CD4-positive, alpha-beta T cell treated with Interleukin-1 beta for 1 hour (primary cell): ENCODE results near the gene CAV1.
"Not testable (repeated sequence)": the region's sequence is repeated elsewhere in the genome, so short reads cannot be mapped to it uniquely, and the experiment has no call there.

Experiments used
- DNase-seq, 2 donors: peaks; one replicate each; pipeline ENCODE4 v3.0.0-alpha.2; 2020 to 2022

The CAV1 gene

GRCh38 chr7:116524609-116525297 lies at the start of gene CAV1:
CAV1 (plus strand) TSS chr7:116525036; CDS start chr7:116525063, 27 bp downstream.
- peak; percentile 15 to 39 for DNase-seq

GRCh38 chr7:116477625-116478024 lies 47.2 kb upstream of the CAV1 start:
- no peak for DNase-seq

DNA sequence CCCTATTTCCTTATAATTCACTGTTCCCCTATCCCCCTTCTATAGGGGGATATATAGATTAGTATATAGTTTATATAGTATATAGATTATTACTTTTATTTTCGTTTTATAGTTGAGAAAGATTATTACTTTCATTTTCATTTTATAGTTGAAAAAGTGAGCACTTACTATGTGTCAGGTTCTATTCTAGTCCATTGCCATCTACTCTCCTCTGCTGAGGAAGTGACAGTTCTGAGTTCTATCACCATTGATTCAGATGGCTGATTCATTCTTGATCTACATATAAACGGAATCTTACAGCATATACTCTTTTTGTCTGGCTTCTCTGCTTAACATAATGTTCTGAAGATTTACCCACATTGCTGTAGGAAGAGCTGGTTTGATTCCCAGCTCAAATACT lies 46.0 kb upstream of the CAV1 start:
- DNase-seq: no peak

- DNase-seq: no peak
Observed at GRCh38 chr7:116483271-116483942, 41.4 kb upstream of the CAV1 start.

- DNase-seq: not testable (repeated sequence)
Observed at GRCh38 chr7:116484389-116484788, 40.4 kb upstream of the CAV1 start.

GRCh38 chr7:116487907-116488521 lies 36.8 kb upstream of the CAV1 start:
- DNase-seq: no peak

- no peak for DNase-seq
Observed at GRCh38 chr7:116490351-116490750, 34.5 kb upstream of the CAV1 start.

- no peak for DNase-seq
Observed at GRCh38 chr7:116491887-116492653, 32.8 kb upstream of the CAV1 start.

DNA sequence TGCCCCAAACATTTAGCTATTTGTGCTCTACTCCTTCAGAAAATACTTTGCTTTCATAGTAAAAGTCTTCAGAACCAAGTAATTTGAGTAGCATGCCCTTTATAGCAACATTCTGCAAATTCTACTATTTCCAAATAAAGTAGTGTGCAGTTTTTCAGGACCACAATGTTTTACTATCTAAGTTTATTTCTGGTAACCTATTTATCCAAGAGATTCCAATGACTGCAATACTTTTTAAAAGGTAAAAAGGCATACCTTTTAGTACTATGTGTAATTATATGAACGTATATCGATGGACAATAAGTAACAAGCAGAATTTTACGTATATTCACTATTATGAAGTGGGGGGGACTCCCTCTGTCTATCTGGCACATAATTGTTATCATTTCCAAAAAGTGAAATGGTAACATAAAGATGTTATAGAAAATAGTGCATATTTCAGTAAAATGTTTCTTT lies 32.2 kb upstream of the CAV1 start:
- DNase-seq: no peak

DNA sequence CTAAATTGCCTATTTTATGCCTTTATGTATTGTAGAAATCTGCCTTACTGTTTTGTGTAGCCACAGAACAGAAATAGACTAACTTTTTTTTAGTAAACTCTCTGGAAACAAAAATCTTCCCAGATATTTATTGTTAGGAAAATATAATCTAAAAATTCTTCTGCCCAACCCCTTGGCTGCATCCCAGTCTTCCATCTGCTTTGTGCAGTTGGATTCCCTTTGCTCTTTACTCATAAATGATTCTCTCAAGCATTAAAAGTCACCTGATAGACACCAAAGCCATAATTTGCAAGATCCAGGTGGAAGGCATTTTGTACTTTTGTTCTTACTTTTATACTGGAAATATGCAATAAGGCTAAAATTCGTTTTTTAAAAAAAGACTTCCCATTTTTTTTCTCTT lies 31.4 kb upstream of the CAV1 start:
- DNase-seq: no peak

DNA sequence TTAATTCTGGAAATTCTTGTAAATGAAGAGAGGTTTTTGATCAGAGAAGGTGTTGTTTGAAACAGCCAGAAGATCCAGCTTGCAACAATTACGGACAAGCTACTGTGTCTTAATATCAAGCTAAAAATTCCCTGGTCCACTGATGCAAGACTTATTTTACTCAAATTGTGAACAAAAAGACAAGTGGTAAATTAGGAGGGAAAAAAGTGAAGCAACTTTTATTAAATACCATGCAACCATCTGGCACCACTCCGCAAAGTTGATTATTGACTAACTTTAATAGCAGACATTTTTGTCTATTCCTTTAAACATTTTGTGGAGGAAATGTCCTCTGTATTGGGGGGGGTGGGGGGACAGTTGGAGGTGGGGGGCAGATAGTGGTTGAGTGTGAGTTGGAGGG lies 30.4 kb upstream of the CAV1 start:
- no peak for DNase-seq

DNA sequence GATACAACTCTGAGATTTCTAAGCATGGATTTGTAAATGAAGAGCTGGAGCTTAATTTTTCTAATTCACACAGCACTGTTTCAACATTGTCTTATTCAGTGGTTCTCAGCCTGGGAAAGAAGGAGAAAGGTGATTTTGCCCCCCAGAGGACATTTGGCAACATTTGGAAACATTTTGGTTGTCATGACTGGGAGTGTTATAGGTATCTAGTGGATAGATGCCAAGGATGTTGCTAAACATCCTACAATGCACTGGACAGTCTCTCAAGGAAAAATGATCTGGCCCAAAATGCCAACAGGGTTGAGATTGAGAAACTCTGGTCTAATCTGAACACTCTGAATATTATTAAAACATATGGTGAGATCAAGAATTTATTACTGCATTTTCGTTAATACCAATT lies 29.1 kb upstream of the CAV1 start:
- DNase-seq: no peak

GRCh38 chr7:116496653-116497052 lies 28.2 kb upstream of the CAV1 start:
- DNase-seq: no peak

- no peak for DNase-seq
Observed at GRCh38 chr7:116497708-116498107, 27.1 kb upstream of the CAV1 start.

- no peak for DNase-seq
Observed at GRCh38 chr7:116499168-116500077, 25.4 kb upstream of the CAV1 start, which contains the start of gene CAV2. CAV2 (plus strand) TSS chr7:116499738; CDS start chr7:116499782, 44 bp downstream.

GRCh38 chr7:116500078-116500853 lies 24.6 kb upstream of the CAV1 start:
- peak in 1 of 2 donors; percentile 19 for DNase-seq

DNA sequence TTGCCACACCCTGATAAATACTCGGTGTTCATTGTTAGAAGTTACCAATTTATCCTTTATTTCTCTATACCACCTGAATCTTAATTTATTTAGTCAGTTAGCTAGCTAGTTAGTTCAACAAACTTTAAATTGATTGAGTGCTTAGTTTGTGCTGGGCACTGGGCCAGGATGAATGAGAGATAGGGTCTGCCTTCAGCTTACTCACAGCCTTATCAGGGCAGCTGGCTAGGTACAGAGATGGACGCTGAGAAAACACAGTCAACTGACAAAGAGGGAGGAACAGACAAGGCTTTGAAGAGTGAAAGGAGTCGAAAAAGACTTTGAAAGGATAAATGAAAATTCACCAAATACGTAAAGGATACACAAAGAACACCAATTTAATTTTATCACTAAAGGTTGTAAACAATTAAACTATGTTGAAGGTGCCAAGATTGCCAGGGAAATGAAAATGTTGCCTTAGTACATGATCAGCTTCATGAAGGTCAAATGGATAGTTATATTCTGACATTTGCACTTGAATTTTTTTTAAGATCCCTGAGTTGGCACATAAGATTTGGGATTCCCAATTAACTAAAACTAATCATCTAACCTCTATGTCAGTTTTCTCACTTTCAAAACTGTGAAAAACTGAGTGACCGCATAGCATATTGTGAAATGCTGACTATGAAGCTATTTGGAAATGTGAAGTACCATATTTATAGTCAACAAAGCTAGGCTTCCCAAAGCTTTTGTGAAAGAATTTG lies 23.2 kb upstream of the CAV1 start:
- DNase-seq: no peak

DNA sequence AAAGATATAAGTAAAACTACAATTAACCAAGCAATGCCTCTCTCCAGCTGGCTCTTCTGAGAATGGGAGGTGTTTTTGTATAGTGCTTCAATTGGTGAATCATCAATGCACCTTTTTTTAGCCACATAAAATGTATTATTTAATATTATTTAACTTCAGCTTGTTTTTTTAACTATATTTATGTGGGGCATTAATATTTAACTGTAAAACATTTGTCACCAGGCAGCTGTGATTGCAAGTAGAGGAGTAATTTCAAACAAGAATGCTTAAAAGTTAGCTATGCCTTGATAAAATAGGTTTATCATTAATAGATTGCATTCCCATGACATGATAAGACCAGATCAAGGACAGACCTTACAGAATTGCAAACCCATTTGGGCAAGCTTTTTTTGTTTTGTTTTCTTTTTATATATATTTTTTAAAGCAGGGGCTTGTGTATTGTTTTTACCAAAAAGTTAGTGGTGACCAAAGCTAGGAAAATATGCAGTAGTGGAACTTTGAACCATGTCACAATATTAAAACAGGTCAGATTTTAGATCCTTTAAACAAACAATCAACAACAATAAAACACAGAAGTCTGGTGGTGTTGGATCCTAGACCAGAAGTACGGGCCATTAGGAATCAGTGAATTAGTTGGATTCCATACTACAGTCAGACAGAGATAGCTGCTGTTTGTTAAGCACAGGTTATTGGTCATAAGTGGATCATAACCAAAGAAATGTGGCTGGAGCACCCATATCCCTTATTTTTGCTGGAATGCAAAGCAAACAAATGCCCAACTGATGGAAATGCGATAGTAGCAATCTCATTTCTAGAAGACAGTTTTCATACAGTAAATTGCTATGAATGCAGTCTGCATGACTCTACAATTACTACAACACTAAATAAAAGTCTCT lies 22.4 kb upstream of the CAV1 start:
- no peak for DNase-seq

DNA sequence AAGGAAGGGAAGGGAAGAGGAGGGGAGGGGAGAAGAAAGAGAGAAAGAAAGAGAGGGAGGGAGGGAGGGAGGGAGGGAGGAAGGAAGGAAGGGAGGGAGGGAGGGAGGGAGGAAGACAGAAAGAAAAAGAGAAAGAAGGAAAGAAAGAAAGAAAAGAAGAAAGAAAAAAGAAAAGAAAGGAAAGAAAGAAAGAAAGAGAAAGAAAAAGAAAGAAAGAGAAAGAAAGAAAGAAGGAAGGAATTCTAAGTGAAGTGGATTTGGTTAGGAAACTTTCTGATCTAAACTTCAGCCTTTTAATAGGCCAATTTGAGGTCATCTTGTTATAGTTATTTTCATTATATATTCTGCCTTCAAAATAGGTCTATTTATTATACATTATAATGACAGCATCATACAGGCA lies 21.0 kb upstream of the CAV1 start:
- DNase-seq: no peak
